HG02623 (cell line): ENCODE measurements around the gene CEP89.
"Not testable (repeated sequence)": the region's sequence is repeated elsewhere in the genome, so short reads cannot be mapped to it uniquely, and the experiment has no call there.

ENCODE experiments used
- ATAC-seq: cut with Tn5 transposase; IDR thresholded peaks from one replicate; pipeline ENCODE4 v1.9.1; 2021; ENCODE audit warnings: moderate library complexity; ENCODE audit not compliant: unreplicated experiment

Gene CEP89

DNA sequence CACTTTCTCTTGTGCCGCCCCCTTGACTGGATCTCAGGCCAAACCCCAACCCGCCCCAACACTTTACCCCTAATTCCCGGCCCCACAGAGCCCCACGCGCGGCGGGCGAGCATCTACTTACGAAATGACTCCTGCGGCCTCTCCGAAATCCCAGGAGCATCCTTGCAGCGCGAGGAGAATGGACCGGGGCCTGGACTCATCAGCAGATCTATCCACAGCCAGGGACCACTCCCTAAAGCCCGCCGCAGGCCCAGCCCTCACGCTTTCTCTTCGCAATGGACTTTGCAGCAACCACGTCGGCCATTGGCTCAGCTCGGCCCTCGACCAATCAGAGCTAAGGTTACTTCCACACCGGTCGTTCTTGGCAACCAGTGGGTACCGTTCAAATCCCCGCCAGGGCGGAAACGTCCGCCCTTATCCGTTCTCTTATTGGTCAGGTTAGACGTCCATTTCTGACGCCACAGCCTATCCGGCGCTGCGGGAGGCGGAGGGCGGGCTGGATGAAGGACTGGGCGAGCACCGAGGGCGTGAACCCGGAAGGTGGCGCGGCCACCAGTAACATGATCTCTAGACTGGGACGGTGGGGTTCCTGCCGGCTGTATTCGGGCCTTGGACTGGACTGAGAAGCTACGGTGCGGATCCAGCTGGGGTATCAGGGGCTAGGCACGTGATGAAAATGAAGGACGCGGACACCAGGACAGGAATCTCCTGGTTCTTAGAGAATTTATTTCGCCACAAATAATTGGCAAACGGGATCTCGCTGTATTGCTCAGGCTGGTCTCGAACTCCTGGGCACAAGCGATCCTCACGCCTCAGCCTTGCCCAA, at the start of gene CEP89, which contains the start of gene FAAP24:
Gene CEP89 (minus strand): TSS at position 244 of the 826 bp plus-strand sequence. CDS start 84 bp downstream, at position 160.
Gene FAAP24 (plus strand): TSS at position 528 of the 826 bp plus-strand sequence. CDS start 955 bp downstream, outside the sequence.
- peak; percentile 97 for ATAC-seq

DNA sequence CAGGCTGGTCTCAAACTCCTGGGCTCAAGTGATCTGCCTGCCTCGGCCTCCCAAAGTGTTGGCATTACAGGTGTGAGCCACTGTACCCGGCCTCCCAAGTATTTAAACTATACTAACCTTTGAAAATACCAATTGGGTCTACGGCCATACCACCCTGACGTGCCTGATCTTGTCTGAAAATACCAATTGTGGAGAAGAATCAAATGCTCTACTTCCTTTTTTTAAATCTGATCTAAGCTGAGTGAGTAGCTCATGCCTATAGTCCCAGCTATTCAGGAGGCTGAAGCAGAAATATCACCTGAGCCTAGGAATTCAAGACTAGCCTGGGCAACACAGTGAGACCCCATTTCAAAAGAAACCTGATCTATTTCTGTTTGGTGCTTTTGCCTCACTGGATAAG, 39.1 kb upstream of the CEP89 start:
- not testable (repeated sequence) for ATAC-seq

DNA sequence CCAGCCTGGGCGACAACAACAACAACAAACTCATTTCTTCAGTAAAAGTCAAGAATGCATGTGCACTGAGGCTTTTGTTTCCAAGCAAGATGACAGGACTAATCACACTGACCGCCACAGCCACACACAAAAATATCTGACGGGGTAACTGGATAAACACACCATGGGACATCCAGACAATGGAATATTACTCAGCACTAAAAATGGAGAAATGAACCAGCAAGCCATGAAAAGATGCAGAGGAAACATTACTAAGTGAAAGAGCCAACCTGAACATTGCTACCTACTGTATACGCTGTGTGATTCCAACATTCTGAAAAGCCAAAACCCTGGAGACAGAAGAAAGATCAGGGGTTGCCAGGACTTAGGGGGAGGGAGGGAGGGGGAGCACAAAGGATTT, 37.0 kb upstream of the CEP89 start:
- ATAC-seq: no peak

DNA sequence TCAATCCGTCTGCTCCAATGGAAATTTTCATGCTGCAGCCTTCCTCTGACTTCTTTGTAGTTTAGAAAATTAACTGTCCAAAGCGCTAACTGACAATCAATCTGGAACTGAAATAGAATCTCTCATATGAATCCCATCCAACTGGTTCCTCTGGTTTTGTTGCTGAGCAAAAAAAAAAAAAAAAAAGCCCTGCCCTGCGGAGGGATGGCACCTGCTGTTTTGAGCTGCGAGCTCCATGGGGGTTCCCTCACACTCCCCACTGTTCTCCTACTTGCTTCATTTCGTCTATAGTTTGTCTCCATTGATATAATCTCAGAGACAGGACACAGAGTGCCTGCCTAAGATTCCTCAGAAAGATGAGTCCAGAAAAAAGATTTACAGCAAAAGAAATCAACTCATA, 33.7 kb upstream of the CEP89 start:
- ATAC-seq: no peak

DNA sequence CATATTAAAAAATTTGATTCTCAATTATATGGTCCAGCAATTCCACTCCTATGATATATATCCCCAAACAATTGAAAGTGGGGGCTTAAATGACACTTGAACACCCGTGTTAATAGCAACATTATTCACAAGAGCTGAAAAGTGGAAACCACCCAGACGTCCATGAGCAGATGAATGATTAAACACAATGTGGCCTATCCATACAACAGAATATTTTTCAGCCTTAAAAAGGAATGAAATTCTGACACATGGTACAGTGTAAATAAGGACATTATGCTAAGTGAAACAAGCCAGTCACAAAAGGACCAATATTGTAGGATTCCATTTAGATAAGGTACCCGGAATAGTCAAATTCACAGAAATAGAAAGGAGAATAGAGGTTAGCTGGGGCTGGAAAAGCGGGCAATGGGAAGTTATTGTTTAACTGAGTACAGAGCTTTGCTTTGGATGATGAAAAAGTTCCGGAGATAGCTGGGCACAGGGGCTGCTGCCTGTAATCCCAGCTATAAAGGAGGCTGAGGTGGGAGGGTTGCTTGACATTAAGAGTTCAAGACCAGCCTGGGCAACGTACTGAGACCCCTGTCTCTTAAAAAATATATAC, 31.8 kb upstream of the CEP89 start:
- not testable (repeated sequence) for ATAC-seq

DNA sequence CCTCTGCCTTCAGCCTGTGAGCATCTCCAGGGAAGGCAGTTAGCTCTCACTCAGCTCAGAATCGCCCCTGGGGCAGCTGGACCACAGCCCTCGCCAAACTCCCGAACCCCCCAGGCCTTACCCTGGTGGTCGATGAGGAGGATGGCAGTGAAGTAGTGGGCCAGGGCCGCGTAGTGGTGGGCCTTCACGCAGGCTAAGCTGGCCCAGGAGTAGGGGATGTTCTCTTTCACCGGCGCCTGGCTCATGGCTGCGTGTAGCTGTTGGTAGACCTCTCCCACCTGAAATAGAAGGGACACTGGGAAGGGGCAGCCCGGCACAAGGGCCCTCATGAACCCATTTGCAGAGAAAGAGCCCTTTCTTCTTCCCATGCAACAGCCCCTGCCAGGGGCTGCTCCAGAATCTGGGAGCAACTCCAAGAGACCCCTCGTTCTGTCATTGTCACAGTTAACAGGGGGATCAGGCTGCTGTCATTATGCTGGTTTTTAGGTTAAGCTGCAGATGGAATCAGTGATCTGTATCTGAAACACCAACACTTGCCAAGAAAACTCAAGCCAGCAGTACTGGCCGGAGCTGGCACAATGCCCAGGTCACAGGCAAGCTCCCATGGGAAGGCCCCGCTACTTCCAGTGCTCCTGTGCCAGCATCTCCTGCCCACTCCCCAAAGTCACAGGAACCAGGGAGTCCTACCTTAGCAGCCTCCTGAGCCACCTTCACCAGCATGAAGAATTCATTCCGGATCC, 30.5 kb upstream of the CEP89 start:
- ATAC-seq: not testable (repeated sequence)

DNA sequence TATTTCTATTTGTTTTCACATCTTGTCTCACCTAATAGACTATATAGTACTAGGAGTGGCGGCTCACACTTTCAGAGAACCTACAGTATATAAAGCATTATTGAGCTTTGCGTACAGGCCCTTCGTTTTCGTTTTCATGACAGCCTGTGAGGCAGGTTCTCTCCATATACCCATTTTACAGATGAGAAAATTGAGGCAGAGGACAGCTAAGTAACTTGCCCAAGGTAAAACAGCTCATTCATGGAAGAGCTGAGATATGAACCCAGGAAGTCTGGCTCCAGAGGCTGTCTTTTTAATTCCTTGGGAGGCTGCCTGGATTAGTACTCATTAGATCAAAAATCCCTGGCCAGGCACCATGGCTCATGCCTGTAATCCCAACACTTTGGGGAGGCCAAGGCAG, 29.2 kb upstream of the CEP89 start:
- no peak for ATAC-seq

DNA sequence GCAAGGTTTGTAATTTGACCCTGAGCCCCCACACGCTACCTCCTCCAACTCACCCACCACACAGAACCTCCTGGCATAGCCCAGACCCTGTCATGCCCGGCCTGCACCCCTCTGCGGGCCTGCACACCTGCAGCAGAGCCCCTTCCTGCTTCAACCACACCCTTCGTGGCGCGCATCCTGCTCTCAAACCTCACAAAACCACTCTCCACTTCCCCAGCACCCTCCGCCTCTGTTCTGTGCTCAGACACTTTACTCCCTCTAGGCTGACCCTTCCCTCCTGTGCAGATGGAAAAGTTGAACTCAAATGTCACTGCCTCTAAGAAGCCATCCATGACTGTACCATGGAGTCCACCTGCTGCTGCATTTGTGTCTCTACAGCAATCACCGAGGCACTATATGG, 28.8 kb upstream of the CEP89 start:
- ATAC-seq: no peak

DNA sequence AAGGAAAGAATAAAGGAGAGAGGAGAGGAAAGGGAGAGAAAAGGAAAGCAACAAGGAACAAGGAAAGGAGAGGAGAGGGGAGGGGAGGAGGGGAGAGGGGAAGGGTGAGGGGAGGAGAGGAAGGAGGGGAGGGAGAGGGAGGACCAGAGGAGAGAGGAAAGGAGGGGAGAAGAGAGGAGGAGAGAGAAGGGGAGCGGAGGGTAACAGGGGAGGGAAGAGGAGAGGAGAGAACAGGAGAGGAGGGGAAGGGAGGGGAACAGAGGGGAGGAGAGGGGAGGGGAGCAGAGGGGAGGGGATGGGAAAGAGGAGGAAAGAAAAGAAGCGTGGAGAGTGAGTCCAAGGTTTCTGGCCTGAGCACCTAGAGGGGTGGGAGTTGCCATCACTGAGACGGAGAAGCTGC, 27.0 kb upstream of the CEP89 start:
- ATAC-seq: no peak

DNA sequence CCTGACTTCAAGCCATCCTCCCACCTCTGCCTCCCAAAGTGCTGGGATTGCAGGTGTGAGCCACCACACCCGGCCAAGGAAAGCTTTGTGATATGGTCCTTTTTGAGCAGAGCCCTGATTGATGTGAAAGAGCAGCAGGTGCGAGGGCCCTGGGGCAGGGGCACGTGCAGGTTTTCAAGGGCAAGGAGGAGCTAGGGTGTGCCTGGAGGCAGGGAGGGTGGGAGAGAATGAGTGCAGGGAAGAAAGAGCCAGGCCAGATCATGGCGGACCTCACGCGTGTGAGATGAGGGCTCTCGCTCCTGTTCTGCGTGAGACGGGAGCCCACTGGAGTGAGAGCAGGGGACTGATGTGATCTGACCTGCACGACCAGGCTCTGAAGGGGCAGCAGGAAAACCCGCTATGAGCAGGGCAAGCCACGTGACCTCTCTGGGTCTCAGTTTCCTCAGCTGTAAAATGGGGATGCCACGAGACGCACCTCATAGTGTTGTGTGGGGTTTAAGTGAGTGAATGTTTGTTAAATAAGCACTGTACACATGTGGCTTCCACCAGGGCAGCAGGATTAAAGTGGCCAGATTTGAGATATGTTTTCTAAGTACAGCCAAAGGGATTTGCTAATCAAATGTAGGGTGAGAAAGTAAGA, 26.1 kb upstream of the CEP89 start:
- ATAC-seq: no peak

DNA sequence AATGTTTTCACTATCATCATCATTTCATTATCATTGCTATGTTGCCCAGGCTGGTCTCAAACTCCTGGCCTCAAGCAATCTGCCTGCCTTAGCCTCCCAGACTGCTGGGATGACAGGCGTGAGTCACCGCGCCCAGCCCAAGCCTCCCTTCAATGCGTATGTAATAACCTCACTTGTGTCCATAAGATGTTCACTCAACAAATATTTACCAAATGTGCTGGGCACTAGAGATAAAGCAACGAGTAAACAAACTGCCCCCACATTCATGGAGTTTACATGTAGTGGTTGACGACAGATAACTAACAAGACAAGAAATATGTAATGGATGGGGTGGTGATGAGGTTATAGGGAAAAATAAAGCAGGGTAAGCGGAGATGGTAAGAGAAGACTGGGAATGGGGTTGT, 25.3 kb upstream of the CEP89 start:
- not testable (repeated sequence) for ATAC-seq

DNA sequence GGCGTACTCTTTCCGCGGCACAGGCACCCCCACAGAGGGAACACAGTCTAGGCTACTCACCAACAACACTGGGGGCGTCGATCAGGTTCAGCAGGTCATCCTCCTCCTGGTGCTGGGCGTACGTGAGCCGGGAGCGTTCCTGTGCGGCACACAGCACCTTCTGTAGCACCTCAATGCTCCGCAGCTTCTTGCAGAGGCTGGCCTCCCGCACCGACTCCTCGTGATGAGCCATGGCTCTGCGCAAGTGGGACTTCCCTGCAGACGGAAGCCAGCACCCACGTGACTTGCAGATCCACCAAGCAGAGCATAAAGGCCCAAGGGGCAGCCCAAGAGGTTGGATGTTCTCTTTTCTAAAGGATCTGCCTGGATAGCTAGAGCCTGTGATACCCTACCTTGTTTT, 24.2 kb upstream of the CEP89 start:
- ATAC-seq: not testable (repeated sequence)

DNA sequence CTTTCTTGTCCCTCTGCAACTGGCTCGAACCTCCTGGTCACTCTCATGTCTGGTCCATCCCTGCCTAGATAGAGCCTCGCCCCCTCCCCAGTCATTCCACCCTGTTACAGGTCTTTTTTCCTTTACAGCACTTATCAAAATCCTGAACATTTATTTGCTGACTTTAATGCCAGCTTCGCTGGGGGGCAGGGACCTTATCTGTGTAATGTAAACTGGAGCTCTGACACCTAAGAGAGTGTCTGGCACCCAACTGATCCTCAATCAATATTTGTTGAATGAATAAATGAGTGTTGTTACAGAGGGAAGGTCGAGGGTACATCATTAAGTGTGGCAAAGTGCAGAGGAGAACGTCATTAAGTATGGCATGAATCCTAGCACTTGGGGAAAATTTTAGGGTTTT, 17.0 kb upstream of the CEP89 start:
- no peak for ATAC-seq

DNA sequence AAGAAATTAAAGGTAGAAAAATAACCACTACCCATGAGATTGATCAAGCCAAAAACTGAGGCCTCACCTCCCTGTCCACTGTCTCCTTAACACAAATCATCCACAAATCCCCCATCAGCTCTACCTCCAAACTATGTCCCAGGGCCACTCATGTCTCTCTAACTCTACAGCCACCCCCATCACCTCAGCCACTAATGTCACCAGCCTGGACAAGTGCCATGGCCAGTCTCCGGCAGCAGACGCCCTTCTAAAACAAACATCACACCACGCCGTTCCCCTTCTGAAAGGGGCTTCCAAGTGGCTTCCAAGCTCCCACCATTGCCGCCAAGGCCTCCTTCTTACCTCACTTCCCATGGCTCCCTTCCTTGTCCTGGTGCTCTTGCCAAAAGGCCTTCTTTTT, 16.5 kb upstream of the CEP89 start:
- ATAC-seq: not testable (repeated sequence)

DNA sequence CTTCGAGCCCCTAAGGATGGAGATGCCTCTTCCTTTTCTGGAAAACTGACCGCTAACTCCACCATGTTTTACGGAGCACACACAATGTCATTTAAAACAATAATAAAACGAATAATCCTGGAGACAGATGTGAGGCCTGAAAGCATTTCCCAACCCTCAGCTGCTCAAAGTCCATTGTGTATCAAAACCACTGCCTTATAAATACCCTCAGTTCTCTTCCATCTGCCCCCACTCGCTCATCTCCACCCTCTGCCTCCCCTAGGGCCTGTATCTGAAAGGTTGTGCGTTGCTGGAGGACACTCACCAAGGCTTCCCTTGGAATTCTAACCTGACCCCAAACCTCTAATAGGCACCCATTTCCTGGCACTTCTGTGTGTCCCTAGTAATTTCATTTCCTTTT, 10.7 kb upstream of the CEP89 start:
- ATAC-seq: not testable (repeated sequence)

DNA sequence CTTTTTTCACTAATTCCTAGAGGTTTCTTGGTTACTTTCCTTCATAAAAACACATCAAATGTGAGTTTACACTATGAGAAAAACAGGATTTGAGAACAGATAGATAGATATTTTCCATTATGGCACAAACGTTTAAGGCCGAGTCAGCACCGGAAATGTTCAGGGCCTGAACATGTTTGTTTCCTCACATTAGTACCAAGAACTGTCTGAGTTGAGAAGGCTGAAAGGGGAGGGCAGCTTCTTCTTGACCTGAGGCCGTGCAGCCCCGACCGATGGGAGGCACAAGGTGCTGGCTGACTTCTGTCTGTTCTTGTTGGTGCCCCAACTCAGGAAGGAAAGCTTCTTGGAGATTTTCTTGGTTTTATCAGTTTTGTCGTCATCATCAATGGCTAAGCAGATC, 8.0 kb upstream of the CEP89 start:
- ATAC-seq: not testable (repeated sequence)

DNA sequence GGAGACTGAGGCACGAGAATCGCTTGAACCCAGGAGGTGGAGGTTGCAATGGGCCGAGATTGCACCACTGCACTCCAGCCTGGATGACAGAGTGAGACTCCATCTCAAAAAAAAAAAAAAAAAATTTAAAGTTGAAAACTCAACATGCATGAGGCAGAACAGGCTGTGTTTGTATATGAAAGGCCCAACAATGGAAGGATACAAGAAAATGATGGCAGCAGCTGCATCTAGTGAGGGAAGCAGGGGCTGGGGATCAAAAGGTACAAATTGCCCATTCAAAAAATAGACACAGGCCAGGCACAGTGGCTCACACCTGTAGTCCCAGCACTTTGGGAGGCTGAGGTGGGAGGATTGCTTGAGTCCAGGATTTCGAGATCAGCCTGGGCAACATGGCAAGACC, 6.1 kb upstream of the CEP89 start:
- not testable (repeated sequence) for ATAC-seq

DNA sequence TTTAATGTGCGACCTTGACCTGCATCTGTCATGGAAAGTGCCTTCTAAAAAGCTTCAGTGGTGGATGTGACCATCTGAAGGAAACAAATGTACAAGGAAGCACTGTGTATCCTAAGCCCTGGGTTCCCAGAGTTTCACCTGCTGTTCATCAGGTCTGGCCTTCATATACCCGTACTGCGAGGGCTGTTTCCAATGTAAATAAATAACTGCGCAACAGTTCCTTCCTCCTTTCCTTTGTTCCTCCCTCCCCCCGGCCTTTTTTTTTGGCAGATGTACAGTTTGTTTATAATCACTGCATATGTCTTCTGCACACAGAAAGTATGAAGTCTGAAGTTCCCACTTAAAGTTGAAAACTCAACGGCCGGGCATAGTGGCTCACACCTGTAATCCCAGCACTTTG, 5.5 kb upstream of the CEP89 start:
- no peak for ATAC-seq

DNA sequence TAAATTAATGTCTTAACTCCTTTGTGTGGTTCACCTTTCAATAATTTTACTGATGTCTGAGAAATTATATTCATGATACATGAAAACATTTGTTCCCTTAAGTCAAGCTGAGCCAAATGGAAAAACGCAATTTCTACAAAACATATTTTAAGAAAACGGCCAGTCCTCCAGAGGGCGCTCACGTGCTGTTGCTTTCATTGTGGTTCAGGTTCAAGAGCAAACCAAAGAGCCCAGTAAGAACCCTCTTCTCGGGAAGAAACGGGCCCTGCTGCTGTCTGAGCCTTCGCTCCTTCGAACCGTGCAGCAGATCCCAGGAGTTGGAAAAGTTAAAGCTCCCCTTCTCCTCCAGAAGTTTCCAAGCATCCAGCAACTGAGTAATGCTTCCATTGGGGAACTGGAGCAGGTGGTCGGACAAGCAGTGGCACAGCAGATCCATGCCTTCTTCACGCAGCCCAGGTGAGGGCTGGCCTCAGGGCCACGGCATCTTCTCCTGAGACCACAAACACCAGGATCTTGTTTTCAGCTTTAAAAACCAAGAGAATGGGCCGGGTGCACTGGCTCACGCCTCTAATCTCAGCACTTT, 4.6 kb upstream of the CEP89 start:
- no peak for ATAC-seq

DNA sequence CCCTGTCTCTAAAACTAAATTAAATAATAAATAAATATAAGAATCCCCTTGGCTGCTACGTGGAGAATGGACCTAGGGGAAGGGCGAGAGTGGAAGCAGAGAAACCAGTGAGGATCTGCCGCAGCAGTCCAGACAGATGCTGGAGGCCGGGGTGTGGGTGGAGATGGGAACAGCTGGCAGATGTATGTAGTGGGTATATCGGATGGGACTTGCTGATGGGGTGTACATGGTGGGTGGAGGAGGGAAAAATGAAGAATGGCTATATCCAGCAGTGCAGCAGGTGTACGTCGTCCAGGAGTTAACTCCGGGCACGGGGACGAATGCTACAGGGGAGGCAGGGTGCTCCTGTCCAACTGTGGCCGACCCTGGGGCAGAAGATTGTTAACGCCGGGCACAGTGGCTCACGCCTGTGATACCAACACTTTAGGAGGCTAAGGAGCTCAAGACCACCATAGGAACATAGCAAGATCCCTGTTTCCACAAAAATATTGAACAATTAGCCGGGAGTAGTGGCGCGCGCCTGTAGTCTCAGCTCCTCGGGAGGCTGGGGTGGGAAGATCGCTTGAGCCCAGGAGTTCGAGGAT, 654 bp downstream of the CEP89 start:
- ATAC-seq: no peak
